GM23338 (cell line): ENCODE measurements around the gene CYP2C18. TPM values are rescaled to one million over a fixed set of nuclear protein-coding genes. Genes with fewer than 3 reads are reported as not detected.

Experiments used
- ATAC-seq: fragments of 200-7000 bp; cut with Tn5 transposase; 3 replicates; pipeline ENCODE4 v1.9.1; 2020
- DNase-seq: peaks from one replicate; pipeline ENCODE4 v3.0.0-alpha.2; 2015; ENCODE audit warnings: low spot score
- H2AFZ ChIP-seq: fragments of 200-600 bp; sonication (generic); 2 replicates; pipeline ENCODE4 v1.8.0; 2016; ENCODE audit warnings: antibody characterized with exemption, mild to moderate bottlenecking, moderate library complexity
- H3F3A ChIP-seq: fragments of 200-600 bp; sonication (generic); replicated peaks from 2 replicates; pipeline ENCODE4 v1.8.0; 2017; ENCODE audit warnings: antibody characterized with exemption, mixed run types, low read depth
- H3K27ac ChIP-seq: fragments of 200-600 bp; sonication (generic); 2 replicates; pipeline ENCODE4 v1.6.1; 2016; ENCODE audit warnings: low read depth
- H3K27me3 ChIP-seq: fragments of 200-600 bp; sonication (generic); 2 replicates; pipeline ENCODE4 v1.8.0; 2016; ENCODE audit warnings: mild to moderate bottlenecking, mixed run types, moderate library complexity; ENCODE audit not compliant: insufficient read depth
- H3K36me3 ChIP-seq: fragments of 200-600 bp; sonication (generic); 2 replicates; pipeline ENCODE4 v1.8.0; 2016; ENCODE audit warnings: mild to moderate bottlenecking; ENCODE audit not compliant: insufficient read depth
- H3K4me1 ChIP-seq: fragments of 200-600 bp; sonication (generic); 2 replicates; pipeline ENCODE4 v1.8.0; 2016; ENCODE audit warnings: mild to moderate bottlenecking, moderate library complexity; ENCODE audit not compliant: insufficient read depth
- H3K4me2 ChIP-seq: fragments of 200-600 bp; sonication (generic); 2 replicates; pipeline ENCODE4 v1.7.1; 2017; ENCODE audit warnings: mixed run types
- H3K4me3 ChIP-seq: fragments of 200-600 bp; sonication (generic); 2 replicates; pipeline ENCODE4 v1.6.1; 2016; ENCODE audit warnings: mixed run types
- H3K79me2 ChIP-seq: fragments of 200-600 bp; sonication (generic); replicated peaks from 2 replicates; pipeline ENCODE4 v1.8.0; 2017; ENCODE audit warnings: mild to moderate bottlenecking; ENCODE audit not compliant: insufficient read depth
- H3K9me2 ChIP-seq: fragments of 200-600 bp; sonication (generic); 2 replicates; pipeline ENCODE4 v1.8.0; 2017; ENCODE audit not compliant: insufficient read depth
- H4K20me1 ChIP-seq: fragments of 200-600 bp; sonication (generic); replicated peaks from 2 replicates; pipeline ENCODE4 v1.8.0; 2017; ENCODE audit warnings: mild to moderate bottlenecking; ENCODE audit not compliant: insufficient read depth
- H3K27ac Mint-ChIP-seq: 2 replicates; pipeline ENCODE4 v1.8.0; 2020; ENCODE audit warnings: inconsistent platforms, mild to moderate bottlenecking, moderate library complexity, mixed read lengths
- H3K27me3 Mint-ChIP-seq: 3 replicates; pipeline ENCODE4 v1.8.0; 2022; ENCODE audit warnings: low read depth, mild to moderate bottlenecking, moderate library complexity, mixed read lengths, inconsistent platforms; ENCODE audit not compliant: insufficient read depth, poor library complexity
- H3K36me3 Mint-ChIP-seq: 3 replicates; pipeline ENCODE4 v1.8.0; 2021; ENCODE audit warnings: low read depth, mild to moderate bottlenecking, inconsistent platforms, moderate library complexity, mixed read lengths
- H3K4me1 Mint-ChIP-seq: 3 replicates; pipeline ENCODE4 v1.8.0; 2020; ENCODE audit warnings: mild to moderate bottlenecking, inconsistent platforms, mixed read lengths
- H3K4me3 Mint-ChIP-seq: 3 replicates; pipeline ENCODE4 v1.8.0; 2021; ENCODE audit warnings: moderate library complexity, mild to moderate bottlenecking, inconsistent platforms, mixed read lengths
- H3K9me3 Mint-ChIP-seq: 3 replicates; pipeline ENCODE4 v1.8.0; 2020; ENCODE audit warnings: moderate library complexity, mild to moderate bottlenecking, inconsistent platforms, mixed read lengths
- CREB1 ChIP-seq: fragments of 250-450 bp; sonication (Bioruptor Pico); IDR thresholded peaks from 2 replicates; pipeline ENCODE4 v1.5.0; 2020; ENCODE audit warnings: low read depth, mild to moderate bottlenecking, moderate library complexity
- EZH2 ChIP-seq: fragments of 200-600 bp; sonication (generic); IDR thresholded peaks from one replicate; pipeline ENCODE4 v1.8.0; 2017; ENCODE audit warnings: antibody characterized with exemption, mild to moderate bottlenecking, low read depth; ENCODE audit not compliant: unreplicated experiment
- EZH2phosphoT487 ChIP-seq: fragments of 200-600 bp; sonication (generic); IDR thresholded peaks from one replicate; pipeline ENCODE4 v1.8.1; 2018; ENCODE audit warnings: antibody characterized with exemption; ENCODE audit not compliant: unreplicated experiment
- JUNB ChIP-seq: IDR thresholded peaks from one replicate; pipeline ENCODE4 v1.6.1; 2016; ENCODE audit warnings: antibody characterized with exemption; ENCODE audit not compliant: unreplicated experiment
- NANOG ChIP-seq: IDR thresholded peaks from 2 replicates; pipeline ENCODE4 v1.6.1; 2016; ENCODE audit warnings: antibody characterized with exemption, borderline replicate concordance
- POLR2AphosphoS5 ChIP-seq: IDR thresholded peaks from 2 replicates; pipeline ENCODE4 v1.6.1; 2016; ENCODE audit warnings: antibody characterized with exemption, low read depth
- STAT1 ChIP-seq: IDR thresholded peaks from one replicate; pipeline ENCODE4 v1.6.1; 2016; ENCODE audit warnings: antibody characterized with exemption; ENCODE audit not compliant: unreplicated experiment
- ZNF114 ChIP-seq: fragments of 250-450 bp; sonication (Bioruptor Pico); IDR thresholded peaks from 2 replicates; pipeline ENCODE4 v1.5.0; 2020; ENCODE audit warnings: mild to moderate bottlenecking, moderate library complexity
- ZNF331 ChIP-seq: fragments of 250-450 bp; sonication (Bioruptor Pico); IDR thresholded peaks from 2 replicates; pipeline ENCODE4 v1.5.0; 2020; ENCODE audit warnings: low read depth, mild to moderate bottlenecking, moderate library complexity
- ZNF462 ChIP-seq: fragments of 250-450 bp; sonication (Bioruptor Pico); IDR thresholded peaks from 2 replicates; pipeline ENCODE4 v1.5.0; 2020; ENCODE audit warnings: mild to moderate bottlenecking, moderate library complexity
- long read RNA-seq: library from polyadenylated mRNA; unstranded; transcript quantifications from one replicate; pipeline ENCODE4 v2.0.0, GENCODE V29; 2020; ENCODE audit not compliant: unreplicated experiment
- polyA plus RNA-seq: library from polyadenylated mRNA; unstranded; fragments of >200 nt; fragmentation: Nextera tagmentation; extraction: Ambion mirVana; gene quantifications from 2 replicates; pipeline ENCODE4 v1.2.1, GENCODE V29; 2016
- total RNA-seq: library from RNA; depleted of rRNA; stranded (reverse); fragments of >200 nt; shearing (Covaris generic); gene quantifications from 2 replicates; pipeline ENCODE4 v1.2.3, GENCODE V29; 2014; rRNA removed
- TF ChIP-seq, protein P1 (sequence below), 2 experiments: fragments of 200-600 bp in 1 of 2; sonication (generic) in 1 of 2; conservative IDR thresholded peaks; 2 replicates each; pipeline versions ENCODE4 v1.5.1 to v1.6.1; 2016 to 2017; ENCODE audit warnings: antibody characterized with exemption in 2 of 2, low read depth in 2 of 2, mild to moderate bottlenecking in 2 of 2, moderate library complexity in 1 of 2
- TF ChIP-seq, protein P2 (sequence below): IDR thresholded peaks from one replicate; pipeline ENCODE4 v1.6.1; 2018; ENCODE audit warnings: antibody characterized with exemption; ENCODE audit not compliant: unreplicated experiment
- TF ChIP-seq, protein P3 (sequence below): IDR thresholded peaks from 2 replicates; pipeline ENCODE4 v1.6.1; 2016; ENCODE audit warnings: antibody characterized with exemption

The CYP2C18 gene
- total RNA-seq (0.63 and 0.97 TPM in 2 replicates), polyA plus RNA-seq (0.08 and 0.16 TPM in 2 replicates)
- long read RNA-seq: 0 reads

DNA sequence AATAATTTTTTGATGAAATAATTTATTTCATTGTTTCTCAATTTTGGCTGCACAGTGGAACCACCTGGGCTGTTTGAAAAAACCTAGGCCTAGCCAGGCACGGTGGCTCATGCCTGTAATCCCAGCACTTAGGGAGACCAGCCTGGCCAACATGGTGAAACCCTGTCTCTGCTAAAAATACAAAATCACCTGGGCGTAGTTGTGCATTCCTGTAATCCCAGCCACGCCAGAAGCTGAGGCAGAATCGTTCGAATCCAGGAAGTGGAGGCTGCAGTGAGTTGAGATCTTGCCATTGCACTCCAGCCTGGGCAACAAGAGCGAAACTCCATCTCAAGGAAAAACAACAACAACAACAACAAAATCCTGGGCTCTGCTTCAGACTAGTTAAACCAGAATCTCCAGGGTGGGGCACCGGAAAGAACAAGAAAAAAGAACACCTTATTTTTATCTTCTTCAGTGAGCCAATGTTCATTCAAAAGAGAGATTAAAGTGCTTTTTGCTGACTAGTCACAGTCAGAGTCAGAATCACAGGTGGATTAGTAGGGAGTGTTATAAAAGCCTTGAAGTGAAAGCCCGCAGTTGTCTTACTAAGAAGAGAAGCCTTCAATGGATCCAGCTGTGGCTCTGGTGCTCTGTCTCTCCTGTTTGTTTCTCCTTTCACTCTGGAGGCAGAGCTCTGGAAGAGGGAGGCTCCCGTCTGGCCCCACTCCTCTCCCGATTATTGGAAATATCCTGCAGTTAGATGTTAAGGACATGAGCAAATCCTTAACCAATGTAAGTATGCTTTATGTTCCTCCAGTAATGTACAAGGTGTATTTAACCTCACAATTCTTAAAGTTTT, at the start of gene CYP2C18:
CYP2C18 (plus strand) TSS at position 516 of the 841 bp plus-strand sequence; CDS start at position 607, 91 bp downstream.
- H3K27ac Mint-ChIP-seq: peak within 1 kb of the TSS; percentile 34; the same call in 1 of the 2 replicates
- H4K20me1 ChIP-seq: no peaks in the 10 kb centered on the region
- DNase-seq (peak; percentile 3), ATAC-seq (peak; percentile 46; the same call in 2 of the 3 replicates)
- no peak within 1 kb of the TSS for H3K4me2 ChIP-seq
- H3K9me3 Mint-ChIP-seq: no peaks in the 10 kb centered on the region
- H3K36me3 ChIP-seq: no peaks in the 10 kb centered on the region
- no peaks in the 10 kb centered on the region for H3K27me3 ChIP-seq
- H3K4me3 ChIP-seq: no peak within 1 kb of the TSS
- H3K27me3 Mint-ChIP-seq: peaks cover 2% of the 10 kb centered on the region
- H3K36me3 Mint-ChIP-seq: no peaks in the 10 kb centered on the region
- H3K27ac ChIP-seq: peak within 1 kb of the TSS; percentile 40; the same call in 1 of the 2 replicates
- no peaks in the 10 kb centered on the region for H3K79me2 ChIP-seq
- no peaks in the 10 kb centered on the region for H3K9me2 ChIP-seq
- H2AFZ ChIP-seq: peak within 1 kb of the TSS; percentile 95
- H3K4me3 Mint-ChIP-seq: no peak within 1 kb of the TSS
- H3K4me1 ChIP-seq: peaks cover 8% of the 10 kb centered on the region; the same call in 1 of the 2 replicates
- peaks cover 6% of the 10 kb centered on the region for H3K4me1 Mint-ChIP-seq
- TF ChIP-seq ZNF462 (CRISPR knock-in tag) (no peak), POLR2AphosphoS5 (no peak), STAT1 (no peak), ZNF114 (no peak), ZNF331 (CRISPR knock-in tag) (no peak), JUNB (no peak), NANOG (no peak), CREB1 (no peak), EZH2phosphoT487 (no peak), EZH2 (no peak)
- TF ChIP-seq, protein P1, sequence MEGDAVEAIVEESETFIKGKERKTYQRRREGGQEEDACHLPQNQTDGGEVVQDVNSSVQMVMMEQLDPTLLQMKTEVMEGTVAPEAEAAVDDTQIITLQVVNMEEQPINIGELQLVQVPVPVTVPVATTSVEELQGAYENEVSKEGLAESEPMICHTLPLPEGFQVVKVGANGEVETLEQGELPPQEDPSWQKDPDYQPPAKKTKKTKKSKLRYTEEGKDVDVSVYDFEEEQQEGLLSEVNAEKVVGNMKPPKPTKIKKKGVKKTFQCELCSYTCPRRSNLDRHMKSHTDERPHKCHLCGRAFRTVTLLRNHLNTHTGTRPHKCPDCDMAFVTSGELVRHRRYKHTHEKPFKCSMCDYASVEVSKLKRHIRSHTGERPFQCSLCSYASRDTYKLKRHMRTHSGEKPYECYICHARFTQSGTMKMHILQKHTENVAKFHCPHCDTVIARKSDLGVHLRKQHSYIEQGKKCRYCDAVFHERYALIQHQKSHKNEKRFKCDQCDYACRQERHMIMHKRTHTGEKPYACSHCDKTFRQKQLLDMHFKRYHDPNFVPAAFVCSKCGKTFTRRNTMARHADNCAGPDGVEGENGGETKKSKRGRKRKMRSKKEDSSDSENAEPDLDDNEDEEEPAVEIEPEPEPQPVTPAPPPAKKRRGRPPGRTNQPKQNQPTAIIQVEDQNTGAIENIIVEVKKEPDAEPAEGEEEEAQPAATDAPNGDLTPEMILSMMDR (conservative IDR thresholded peaks at IDR 0.05; ENCODE audit: low read depth in 2 of 2): no peak
- TF ChIP-seq, protein P2, sequence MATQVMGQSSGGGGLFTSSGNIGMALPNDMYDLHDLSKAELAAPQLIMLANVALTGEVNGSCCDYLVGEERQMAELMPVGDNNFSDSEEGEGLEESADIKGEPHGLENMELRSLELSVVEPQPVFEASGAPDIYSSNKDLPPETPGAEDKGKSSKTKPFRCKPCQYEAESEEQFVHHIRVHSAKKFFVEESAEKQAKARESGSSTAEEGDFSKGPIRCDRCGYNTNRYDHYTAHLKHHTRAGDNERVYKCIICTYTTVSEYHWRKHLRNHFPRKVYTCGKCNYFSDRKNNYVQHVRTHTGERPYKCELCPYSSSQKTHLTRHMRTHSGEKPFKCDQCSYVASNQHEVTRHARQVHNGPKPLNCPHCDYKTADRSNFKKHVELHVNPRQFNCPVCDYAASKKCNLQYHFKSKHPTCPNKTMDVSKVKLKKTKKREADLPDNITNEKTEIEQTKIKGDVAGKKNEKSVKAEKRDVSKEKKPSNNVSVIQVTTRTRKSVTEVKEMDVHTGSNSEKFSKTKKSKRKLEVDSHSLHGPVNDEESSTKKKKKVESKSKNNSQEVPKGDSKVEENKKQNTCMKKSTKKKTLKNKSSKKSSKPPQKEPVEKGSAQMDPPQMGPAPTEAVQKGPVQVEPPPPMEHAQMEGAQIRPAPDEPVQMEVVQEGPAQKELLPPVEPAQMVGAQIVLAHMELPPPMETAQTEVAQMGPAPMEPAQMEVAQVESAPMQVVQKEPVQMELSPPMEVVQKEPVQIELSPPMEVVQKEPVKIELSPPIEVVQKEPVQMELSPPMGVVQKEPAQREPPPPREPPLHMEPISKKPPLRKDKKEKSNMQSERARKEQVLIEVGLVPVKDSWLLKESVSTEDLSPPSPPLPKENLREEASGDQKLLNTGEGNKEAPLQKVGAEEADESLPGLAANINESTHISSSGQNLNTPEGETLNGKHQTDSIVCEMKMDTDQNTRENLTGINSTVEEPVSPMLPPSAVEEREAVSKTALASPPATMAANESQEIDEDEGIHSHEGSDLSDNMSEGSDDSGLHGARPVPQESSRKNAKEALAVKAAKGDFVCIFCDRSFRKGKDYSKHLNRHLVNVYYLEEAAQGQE: no peak
- TF ChIP-seq, protein P3, sequence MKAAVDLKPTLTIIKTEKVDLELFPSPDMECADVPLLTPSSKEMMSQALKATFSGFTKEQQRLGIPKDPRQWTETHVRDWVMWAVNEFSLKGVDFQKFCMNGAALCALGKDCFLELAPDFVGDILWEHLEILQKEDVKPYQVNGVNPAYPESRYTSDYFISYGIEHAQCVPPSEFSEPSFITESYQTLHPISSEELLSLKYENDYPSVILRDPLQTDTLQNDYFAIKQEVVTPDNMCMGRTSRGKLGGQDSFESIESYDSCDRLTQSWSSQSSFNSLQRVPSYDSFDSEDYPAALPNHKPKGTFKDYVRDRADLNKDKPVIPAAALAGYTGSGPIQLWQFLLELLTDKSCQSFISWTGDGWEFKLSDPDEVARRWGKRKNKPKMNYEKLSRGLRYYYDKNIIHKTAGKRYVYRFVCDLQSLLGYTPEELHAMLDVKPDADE: no peak
- H3F3A ChIP-seq: no peaks in the 10 kb centered on the region
